NCI-H2171 treated with DMSO at 0.1 percent for 48 hours (cell line): ENCODE measurements around the gene ADAM15.

Source experiments
- DNase-seq: peaks from one replicate; lab custom pipeline; 2025; lab: John Stamatoyannopoulos, UW

The ADAM15 gene

DNA sequence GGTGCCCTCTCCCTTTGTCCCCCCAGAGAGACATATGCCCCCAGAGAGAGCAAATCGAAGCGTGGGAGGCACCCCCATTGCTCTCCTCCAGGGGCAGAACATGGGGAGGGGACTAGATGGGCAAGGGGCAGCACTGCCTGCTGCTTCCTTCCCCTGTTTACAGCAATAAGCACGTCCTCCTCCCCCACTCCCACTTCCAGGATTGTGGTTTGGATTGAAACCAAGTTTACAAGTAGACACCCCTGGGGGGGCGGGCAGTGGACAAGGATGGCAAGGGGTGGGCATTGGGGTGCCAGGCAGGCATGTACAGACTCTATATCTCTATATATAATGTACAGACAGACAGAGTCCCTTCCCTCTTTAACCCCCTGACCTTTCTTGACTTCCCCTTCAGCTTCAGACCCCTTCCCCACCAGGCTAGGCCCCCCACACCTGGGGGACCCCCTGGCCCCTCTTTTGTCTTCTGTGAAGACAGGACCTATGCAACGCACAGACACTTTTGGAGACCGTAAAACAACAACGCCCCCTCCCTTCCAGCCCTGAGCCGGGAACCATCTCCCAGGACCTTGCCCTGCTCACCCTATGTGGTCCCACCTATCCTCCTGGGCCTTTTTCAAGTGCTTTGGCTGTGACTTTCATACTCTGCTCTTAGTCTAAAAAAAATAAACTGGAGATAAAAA is 35.9 kb downstream of the ADAM15 start:
- no peak for DNase-seq

DNA sequence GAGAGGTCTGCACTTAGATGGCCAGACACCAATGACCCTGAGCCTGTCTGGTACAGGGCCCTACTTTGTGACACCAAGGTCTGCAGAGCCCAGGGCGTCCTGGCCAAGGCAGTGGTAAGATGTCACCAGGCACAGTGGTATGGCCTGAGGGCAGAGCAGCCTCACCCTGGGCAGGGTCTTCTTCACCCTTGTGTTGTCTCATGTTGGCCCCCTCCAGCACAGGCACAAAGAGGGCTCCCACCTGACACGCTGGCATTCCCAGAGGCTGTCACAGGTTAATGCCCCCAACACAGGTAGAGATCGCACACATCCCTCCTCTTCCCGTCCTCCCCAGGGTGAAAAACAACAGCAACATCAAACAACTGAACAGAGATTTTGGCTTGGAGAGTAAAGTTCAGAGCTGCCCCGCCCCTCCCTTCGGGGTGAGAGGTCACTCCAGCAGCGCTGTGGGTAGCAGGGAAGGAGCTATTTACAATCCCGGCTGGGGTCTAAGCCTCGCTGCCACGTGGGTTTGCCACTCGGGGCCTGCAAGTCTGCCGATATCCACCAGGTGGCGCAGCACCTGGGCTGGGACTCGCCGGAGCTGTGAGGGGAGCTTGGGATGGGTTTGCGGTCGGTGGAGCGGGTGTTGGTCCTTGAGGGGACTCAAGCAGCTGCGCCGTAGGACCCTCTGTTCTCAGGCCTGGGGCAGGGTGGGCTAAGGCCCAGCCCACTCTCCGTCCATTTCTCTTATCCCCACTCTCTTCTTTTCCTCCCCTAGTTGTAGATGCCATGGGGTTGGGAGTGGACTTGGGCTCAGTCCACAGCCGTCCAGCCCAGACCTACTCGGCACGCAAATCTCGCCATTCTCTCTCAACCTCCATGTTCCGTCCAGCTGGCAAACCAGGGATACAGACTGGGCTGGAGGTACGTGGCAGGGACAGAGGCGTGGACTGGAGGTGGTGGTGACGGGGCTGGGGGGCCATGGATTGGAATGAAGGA is 40.2 kb downstream of the ADAM15 start:
- peak; percentile 65 for DNase-seq

DNA sequence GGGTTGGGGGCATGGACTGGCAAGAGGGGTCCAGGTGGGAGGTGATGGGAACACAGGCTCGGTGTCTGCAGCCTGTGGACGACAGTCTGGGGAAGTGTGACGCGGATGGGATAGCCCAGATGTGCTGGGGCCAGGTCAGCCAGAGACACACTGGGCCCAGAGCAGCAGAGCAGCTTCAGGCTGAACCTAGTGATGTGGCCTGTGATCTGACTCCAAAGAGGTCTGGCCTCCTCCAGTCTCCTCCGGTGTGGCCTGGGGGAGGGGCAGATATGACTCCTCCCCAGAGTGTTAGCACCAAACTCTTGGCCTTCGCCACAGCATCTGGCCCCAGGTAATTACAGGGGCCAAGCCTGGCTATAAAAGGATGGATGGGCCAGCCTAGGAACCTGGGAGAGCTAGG is 41.0 kb downstream of the ADAM15 start:
- no peak for DNase-seq

DNA sequence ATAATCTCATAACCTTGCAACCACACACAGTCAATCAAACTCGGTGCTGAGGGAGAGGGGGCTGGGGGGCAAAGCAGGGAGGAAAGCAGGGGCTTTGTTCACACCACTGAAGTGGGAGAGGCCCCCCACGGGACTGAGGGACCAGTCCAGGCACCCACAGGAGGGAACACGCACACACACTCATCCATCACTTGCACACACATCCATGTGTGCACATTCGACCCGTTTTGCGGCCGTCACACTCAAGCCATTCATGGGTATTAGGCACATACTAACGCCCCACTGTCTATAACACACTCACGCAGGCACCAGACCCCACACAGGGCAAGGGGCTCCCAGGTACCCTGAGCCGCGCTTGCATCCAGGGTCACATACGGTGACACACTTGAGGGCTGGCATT is 41.5 kb downstream of the ADAM15 start:
- no peak for DNase-seq

DNA sequence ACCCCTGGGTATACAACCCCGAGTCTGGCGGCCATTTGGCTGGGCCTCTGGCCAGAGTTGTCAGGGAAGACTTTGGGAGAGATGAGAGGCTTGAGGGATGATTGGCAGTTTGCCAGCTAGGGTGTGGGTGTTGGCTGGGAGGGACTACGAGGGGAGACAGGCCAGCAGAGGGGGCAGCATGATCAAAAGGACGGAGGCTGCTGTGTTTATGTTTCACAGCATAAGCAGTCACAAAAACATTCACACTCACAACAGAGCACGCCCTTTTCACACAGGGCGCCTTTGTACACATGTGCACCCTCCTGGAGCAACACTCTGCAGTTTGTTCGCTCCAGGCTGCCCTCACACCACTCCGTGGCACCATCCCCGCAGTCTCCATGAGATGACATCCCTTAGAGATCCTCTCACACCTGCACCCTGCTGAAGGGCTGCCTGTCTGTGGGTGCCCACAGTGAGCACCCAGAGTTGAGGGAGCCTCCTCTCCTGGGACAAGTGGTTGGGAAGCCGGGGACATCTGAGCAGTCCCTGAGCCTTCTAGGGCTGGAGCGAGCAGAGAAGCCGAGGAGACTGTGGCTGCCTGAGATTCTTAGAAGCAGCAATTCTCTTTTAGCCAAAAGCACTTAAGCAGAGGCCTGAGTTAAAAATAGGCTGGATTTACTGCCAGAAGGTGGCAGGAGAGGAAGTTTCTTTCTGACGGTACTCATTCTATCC is 43.0 kb downstream of the ADAM15 start:
- DNase-seq = peak; percentile 77

DNA sequence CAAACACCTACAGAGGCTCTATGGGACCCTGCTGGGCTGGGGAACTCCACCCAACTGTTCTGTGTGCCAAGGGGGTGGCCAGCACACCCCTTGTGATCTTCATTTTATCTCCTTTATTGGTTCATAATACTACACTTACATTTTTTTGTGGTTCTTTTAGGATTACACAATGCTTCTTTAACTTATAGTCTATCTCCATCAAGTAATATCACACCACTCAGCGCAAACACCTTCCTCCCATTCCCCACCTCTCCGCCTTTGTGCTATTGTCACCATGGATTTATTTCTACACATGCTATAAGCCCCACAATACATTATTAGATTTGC is 43.5 kb downstream of the ADAM15 start:
- no peak for DNase-seq

DNA sequence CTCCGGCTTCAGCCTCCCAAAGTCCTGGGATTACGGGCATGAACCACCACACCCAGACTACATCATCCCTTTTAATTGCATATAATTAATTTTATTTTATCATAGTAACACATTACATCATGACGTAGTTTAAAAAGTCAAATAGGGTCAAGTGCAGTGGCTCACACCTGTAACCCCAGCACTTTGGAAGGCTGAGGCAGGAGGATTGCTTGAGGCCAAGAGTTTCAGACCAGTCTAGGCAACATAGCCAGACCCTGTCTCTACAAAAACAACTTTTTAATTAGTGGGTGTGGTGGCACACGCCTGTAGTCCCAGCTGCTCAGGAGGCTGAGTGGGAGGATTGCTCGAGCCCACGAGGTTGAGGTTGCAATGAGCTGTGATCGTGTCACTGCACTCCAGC is 48.2 kb downstream of the ADAM15 start:
- DNase-seq = no peak

DNA sequence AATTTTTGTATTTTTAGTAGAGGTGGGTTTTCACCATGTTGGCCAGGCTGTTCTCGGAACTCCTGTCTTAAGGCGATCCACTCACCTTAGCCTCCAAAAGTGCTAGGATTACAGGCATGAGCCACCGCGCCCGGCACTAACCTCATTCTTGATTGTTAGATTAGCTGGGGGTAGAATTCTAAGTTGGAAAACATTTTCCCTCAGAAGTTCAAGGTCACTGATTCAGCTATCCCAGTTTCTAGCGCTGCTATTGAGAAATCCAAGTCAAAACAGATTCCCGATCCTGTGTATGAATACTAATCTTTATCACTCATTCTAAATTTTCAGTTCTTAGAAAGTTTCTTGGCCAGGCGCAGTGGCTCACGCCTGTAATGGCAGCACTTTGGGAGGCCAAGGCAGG is 52.2 kb downstream of the ADAM15 start:
- no peak for DNase-seq

DNA sequence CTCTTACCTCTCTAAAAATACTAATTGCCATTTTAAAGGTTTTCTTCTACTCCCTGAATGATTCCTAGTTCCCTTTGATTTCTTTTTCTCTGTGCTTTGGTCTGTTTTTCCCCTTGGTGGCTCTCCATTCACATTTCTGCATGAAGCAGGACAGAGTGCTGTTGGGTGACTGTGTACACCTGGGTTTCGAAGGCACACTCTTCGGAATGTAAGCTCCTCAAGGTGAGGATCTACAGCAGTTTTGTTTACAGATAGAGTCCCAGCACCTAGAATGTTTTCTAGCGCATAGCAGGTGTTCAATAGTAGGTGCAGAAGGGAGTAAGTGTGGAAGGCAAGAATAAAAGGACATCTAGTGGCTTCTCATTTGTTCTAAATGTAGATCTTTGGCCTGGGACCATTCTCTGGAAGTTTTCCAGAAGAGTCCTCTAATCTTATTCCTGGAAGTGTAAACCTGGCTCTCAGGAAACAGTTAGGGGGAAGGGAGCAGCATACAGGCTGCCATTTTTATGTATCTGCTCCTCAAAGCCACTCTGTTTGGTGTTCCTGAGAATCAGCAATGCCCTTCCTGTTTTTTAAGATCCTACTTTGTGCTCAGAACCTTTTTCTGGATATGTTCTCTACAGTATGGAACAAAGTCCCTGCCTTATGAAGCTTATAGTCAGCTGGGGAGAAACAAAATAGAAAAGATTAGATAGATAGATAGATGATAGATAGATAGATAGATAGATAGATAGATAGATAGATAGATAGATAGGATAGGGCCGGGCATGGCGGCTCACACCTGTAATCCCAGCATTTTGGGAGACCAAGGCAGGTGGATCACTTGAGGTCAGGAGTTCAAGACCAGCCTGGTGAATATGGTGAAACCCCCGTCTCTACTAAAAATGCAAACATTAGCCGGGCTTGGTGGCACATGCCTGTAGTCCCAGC is 53.8 kb downstream of the ADAM15 start:
- no peak for DNase-seq

DNA sequence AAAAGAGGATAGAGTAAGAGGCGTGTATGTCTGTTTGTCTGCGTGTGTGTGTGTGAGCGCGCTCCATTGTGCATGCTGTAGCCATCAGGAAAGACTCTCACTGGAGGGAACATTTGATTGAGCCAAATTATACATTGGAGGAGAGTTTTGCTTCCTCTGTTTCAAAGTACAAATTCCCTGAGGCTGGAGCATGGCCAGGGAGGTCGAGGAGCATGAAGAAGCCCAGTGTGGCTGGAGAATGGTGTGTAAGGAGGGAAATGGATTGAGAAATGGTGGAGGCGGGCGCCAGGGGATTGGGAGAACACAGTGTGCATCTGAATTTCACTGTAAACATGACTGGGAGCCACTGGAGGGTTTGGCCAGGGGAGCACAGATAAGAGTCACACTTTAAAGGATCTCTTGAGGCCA is 54.5 kb downstream of the ADAM15 start:
- DNase-seq = no peak

DNA sequence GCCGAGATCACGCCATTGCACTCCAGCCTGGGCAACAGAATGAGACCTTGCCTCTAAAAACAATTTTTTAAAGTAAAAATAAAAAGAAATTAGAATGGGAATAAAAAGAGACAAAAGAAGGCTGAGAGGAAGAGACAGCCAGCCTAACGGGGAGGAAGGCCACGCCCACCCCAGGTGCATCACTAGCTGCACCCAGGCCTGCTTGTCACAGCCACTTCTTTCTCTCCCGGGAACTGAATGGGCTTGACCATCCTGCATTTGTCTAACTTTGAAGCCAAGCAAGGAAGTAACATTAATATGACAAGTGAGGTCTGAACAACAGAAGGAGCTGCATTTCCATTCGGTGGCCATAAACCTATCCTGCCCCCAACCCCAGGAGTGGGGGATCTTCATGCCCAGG is 55.7 kb downstream of the ADAM15 start:
- DNase-seq = no peak

DNA sequence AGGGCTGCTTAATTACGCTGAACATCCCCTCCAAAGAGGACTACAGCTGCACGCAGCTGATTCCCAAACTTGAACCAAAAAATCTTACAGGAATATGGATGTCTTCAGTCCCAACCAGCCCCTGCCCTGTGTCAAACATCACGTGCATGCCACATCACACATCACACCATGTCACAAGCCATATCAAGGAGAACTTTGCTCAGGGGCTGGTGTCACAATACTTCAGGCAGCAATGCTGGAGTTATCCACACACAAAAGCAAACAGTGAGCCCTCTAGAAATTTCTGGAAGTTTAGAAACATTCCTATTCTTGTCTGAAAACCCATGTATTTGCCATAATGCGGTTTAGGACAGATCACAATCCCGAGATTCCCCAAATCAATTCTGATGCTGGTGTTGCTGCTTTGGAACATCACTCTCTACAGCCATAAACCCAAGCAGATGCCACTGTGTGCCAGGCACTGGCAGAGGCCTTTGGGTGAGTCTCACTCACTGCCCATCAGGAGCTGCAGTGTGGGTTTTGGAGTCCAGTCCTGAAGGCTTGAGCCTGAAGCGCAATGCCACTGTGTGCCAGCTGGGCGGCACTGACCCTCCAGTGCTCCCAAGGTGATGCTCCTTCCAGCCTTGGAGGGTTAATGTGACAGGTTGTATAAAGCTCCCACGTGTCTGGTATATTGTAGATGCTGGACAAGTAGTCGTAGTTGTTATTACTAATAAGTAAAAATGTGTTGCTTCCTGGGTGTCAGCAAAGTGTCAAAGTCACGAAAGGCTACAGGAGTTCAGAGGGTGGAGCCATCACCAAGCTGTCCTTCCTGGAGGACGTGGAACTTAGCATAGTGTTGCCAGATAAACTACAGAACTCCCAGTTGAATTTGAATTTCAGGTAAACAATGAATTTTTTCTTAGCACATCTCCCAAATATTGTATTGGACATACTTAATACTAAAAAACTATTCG is 56.5 kb downstream of the ADAM15 start:
- no peak for DNase-seq

DNA sequence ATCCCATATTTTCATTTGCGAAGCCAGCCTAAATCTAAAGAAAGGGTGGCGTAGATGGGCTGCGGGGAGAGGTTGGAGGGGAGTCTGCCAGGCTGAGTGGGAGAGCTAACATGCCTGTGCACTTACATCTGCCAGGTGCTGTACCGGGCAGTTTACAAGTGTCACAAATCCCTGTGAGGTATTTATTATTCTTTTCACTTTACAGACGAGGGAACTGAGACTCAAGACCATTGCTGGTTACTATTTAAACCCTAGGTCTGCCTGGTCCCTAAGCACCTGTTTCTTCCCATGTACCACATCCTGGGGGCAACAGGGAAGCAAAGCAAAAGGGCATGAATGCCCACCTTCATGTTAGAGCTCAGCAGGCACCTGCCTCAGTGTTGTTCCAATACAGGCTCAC is 57.2 kb downstream of the ADAM15 start:
- no peak for DNase-seq

DNA sequence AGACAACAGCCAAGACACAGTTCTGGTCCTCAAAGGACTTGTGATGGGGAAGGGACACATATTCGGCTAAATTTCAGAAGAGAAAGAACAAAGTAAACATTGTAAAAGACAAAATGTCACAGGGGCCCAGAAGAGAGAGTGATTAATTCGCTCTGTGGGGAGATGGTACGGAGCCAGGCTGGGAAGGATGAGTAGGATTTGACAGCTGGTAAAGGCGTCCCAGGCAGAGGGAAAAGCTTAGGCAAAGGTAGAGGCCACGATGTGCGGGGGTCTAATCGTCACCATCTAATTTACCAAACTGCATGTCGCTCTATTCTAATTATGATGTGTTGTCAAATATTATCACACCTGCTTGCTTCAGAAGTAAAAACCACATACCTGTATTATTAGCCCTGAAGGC is 59.3 kb downstream of the ADAM15 start:
- DNase-seq = no peak

DNA sequence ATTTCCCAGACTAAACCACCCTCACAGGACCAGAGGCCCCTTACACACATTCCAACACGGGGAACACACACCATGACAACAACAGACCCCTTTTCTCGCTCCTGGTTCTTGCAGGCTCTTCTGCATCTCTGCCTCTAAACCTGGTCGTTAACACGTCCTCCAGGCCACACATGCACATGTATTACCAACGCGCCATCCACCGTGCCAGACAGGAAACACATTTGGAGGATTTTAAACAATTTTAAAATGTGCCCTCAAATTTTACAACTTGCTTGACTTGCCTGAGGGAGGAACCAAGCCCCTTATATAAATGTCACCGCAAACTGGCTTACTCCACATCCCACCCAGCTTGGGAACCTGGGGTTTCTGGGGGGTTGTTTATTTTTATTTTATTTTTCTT is 59.7 kb downstream of the ADAM15 start:
- DNase-seq = no peak
